Retinal pigment epithelial cell (primary cell): ENCODE data around the gene CPT1B.

Experiments used
- DNase-seq: peaks from one replicate; pipeline ENCODE4 v3.0.0-alpha.2; 2010; ENCODE audit warnings: low read depth
- H3K4me3 ChIP-seq: 2 replicates; pipeline ENCODE4 v1.5.1; 2011; ENCODE audit warnings: mild to moderate bottlenecking, low read length, control low read depth, moderate library complexity
- CTCF ChIP-seq: conservative IDR thresholded peaks from 2 replicates; pipeline ENCODE4 v1.5.1; 2011; ENCODE audit warnings: low read depth, low read length, control low read depth, inconsistent platforms

Gene CPT1B

GRCh38 chr22:50583294-50583861 lies 5.2 kb upstream of the CPT1B start:
- H3K4me3 ChIP-seq, result peak overlapping the region; percentile 68
- no peak for DNase-seq
- no peak for TF ChIP-seq CTCF

GRCh38 chr22:50582493-50583293 lies 4.5 kb upstream of the CPT1B start, which contains the start of gene CHKB:
Gene CHKB (minus strand): TSS chr22:50582849. CDS start chr22:50582781, 68 bp downstream.
- no peak for TF ChIP-seq CTCF
- H3K4me3 ChIP-seq, result peak within 1 kb of the TSS; percentile 72
- DNase-seq, result peak; percentile 84

- TF ChIP-seq CTCF, result no peak
- H3K4me3 ChIP-seq, result peak overlapping the region; percentile 72
These were observed 3.8 kb upstream of the CPT1B start for GRCh38 chr22:50581950-50582492.

GRCh38 chr22:50581031-50581949 lies 3.1 kb upstream of the CPT1B start:
- no peak for TF ChIP-seq CTCF
- peak overlapping the region; percentile 72 for H3K4me3 ChIP-seq
- DNase-seq, result no peak

More at GRCh38 chr22:50581950-50582492, 3.8 kb upstream of the CPT1B start:
- DNase-seq, result no peak

GRCh38 chr22:50579752-50580151 lies 1.5 kb upstream of the CPT1B start:
- no peak overlapping the region for H3K4me3 ChIP-seq
- DNase-seq, result no peak
- no peak for TF ChIP-seq CTCF

GRCh38 chr22:50578776-50579310 lies 616 bp upstream of the CPT1B start:
- DNase-seq, result no peak
- TF ChIP-seq CTCF, result no peak
- no peak overlapping the region for H3K4me3 ChIP-seq
